ENCODE results near the gene PGM5.

The PGM5 gene

DNA sequence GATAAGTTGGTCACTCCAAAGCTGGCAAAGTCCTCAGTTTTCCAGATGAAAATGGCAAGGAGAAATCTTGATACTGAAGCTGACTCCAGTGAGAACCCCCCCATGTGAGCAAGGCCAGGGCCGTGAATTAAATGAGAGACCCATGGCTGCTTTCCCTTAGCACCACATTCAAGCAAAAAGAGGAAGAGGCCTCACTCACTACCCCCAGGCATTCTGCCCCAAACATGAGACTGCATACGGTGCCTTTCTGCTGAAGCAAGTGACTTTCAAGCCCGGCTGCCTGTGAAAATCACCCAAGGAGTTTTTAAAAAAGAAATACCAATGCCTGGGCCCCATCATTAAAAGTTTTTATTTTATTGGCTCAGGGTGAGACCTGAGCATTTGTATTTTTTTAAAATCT, 117.4 kb downstream of the PGM5 start:
- POLR2A ChIA-PET (ENCODE audit: low non-redundant PET) = no interaction called here
- no peak overlapping the region for H3K27ac ChIP-seq
- CTCF ChIA-PET = interaction anchor here (1.1 kb wide), 1 partner anchor 56 kb away, joined by 4 read pairs; no protein-coding TSS in a partner anchor
- TF ChIP-seq, protein P1, sequence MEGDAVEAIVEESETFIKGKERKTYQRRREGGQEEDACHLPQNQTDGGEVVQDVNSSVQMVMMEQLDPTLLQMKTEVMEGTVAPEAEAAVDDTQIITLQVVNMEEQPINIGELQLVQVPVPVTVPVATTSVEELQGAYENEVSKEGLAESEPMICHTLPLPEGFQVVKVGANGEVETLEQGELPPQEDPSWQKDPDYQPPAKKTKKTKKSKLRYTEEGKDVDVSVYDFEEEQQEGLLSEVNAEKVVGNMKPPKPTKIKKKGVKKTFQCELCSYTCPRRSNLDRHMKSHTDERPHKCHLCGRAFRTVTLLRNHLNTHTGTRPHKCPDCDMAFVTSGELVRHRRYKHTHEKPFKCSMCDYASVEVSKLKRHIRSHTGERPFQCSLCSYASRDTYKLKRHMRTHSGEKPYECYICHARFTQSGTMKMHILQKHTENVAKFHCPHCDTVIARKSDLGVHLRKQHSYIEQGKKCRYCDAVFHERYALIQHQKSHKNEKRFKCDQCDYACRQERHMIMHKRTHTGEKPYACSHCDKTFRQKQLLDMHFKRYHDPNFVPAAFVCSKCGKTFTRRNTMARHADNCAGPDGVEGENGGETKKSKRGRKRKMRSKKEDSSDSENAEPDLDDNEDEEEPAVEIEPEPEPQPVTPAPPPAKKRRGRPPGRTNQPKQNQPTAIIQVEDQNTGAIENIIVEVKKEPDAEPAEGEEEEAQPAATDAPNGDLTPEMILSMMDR (conservative IDR thresholded peaks at IDR 0.05; ENCODE audit: low read depth) = no peak
- DNase-seq (ENCODE audit: low spot score) = no peak

DNA sequence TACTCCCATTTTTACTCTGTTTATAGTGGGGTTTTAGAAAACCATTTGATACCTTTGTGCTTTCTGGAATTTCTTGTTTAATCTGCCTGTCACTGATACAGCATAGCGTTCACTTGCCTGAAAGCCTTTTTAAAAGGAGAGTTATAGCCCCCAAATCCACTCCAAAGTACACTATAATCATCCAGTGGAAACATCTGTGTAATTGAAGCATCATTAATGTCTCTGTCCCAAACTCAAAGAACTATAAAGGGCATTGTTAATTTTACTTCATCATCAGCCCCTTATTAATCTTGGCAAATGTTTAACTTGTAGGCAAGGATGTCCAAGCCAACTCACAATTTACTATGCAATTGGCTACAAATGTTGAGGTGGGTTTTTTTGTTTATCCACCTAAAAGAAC, 120.0 kb downstream of the PGM5 start:
- no peak overlapping the region for H3K27ac ChIP-seq
- CTCF ChIA-PET = no interaction called here
- TF ChIP-seq, protein P1 (conservative IDR thresholded peaks at IDR 0.05; ENCODE audit: low read depth) = no peak
- POLR2A ChIA-PET (ENCODE audit: low non-redundant PET) = no interaction called here
- no peak for DNase-seq (ENCODE audit: low spot score)

DNA sequence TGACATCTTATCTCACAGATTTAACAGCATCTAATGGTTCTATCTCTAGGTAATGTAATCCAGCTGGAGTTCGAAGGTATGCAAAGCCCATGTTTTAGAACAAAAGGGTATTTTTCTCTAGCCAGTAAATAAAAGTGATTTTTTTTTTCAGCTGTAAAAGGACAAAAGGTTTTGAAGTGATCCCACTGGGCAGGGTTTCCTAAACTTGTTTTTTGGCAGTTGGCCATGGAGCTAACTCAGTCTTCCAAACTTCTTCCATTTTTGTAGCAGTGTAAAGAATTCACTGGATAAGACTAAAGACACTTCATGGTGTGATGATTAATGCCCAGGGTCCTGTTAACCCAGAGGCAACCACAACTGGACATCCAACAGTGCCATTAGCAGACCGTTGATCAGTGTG, 120.4 kb downstream of the PGM5 start:
- ChIA-PET POLR2A (ENCODE audit: low non-redundant PET) (no interaction called here), CTCF (no interaction called here)
- DNase-seq (ENCODE audit: low spot score) = no peak
- H3K27ac ChIP-seq = no peak overlapping the region
- TF ChIP-seq, protein P1 (conservative IDR thresholded peaks at IDR 0.05; ENCODE audit: low read depth) = no peak

DNA sequence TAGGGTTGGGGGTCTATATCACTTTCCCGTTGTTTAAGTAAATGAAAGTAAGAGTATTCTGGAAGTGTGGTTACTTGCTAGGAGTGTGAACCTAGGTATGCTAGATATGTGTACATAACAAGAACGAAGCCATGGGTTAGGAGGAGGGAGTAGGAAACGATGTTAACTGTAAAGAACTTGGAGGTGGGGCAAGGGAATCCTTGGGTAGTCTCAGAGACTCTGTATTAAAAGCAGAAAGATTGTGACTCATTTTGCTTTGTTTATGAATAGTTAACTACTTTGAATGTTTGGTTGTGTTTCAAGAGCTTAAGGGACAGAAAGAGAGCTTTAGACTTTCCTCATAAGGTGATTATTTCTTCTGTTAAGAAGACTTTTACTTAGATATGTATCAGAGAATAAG, 124.4 kb downstream of the PGM5 start:
- POLR2A ChIA-PET (ENCODE audit: low non-redundant PET) = no interaction called here
- H3K27ac ChIP-seq = no peak overlapping the region
- CTCF ChIA-PET = interaction anchor here (0.7 kb wide), 1 partner anchor 519 kb away, joined by 3 read pairs; no protein-coding TSS in a partner anchor
- no peak for DNase-seq (ENCODE audit: low spot score)
- TF ChIP-seq, protein P1 (conservative IDR thresholded peaks at IDR 0.05; ENCODE audit: low read depth) = no peak

DNA sequence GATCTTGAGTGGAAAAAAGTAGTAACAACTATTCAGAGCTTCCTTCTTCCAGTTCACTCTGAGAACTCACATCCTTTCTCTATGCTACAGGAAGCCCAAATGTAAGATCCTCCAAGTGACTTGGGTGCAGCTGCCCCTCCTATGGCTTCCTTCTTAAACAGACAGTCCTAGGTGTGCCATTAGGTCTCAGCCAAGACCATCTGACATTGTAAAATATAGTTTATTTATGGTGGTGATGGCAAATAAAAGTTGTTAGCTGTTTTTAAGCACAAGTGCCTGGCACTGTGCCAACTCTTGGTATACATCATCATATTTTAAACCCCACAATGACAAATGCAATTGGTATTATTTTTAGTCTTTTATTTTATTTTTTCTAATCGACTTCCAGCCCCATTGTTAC, 126.1 kb downstream of the PGM5 start:
- ChIA-PET CTCF (interaction anchor here (0.7 kb wide), 1 partner anchor 358 kb away, joined by 5 read pairs; no protein-coding TSS in a partner anchor), POLR2A (ENCODE audit: low non-redundant PET) (no interaction called here)
- no peak overlapping the region for H3K27ac ChIP-seq
- TF ChIP-seq, protein P1 (conservative IDR thresholded peaks at IDR 0.05; ENCODE audit: low read depth) = no peak
- no peak for DNase-seq (ENCODE audit: low spot score)

DNA sequence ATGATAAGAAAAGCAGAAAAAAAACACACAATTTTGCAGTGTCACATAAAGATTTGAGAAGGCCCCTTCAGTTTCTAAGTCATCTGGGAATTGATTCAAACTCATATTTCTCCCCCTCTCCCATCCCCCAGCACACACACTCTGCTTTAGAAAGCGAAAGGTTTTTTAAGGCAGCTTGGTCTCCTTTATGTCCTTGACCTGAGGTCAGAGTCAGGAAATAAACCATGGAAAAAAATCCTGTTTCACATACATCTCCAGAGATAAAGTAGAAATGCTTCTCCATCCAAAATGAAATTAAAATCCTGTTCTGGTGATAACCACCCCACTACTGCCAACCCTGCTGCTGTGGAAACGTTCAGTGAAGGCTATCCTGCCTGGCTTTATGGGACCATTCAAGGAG, 131.7 kb downstream of the PGM5 start:
- TF ChIP-seq, protein P1 (conservative IDR thresholded peaks at IDR 0.05; ENCODE audit: low read depth) = no peak
- H3K27ac ChIP-seq = no peak overlapping the region
- DNase-seq (ENCODE audit: low spot score) = no peak
- ChIA-PET POLR2A (ENCODE audit: low non-redundant PET) (no interaction called here), CTCF (no interaction called here)

DNA sequence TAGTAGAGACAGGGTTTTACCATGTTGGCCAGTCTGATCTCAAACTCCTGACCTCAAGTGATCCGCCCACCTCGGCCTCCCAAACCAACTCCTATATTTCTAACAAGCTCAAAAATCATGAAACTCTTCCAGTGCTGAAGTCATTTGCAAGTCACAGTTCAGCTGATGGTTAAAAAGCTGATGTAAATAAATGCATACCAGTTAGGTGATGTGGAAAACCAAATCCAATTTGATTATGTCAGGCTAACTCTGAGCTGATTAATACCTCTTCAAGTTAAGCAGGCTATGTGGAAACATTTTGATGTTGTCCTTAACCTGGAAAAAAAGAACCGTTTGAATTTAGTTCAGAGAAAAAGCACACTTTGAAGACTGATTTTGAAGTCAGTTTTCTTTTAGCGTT, 133.2 kb downstream of the PGM5 start:
- ChIA-PET CTCF (interaction anchor here (0.7 kb wide), 1 partner anchor 756 kb away, joined by 4 read pairs; no protein-coding TSS in a partner anchor), POLR2A (ENCODE audit: low non-redundant PET) (interaction anchor here (0.7 kb wide), 1 partner anchor 87 kb away, joined by 5 read pairs; no protein-coding TSS in a partner anchor)
- TF ChIP-seq, protein P1 (conservative IDR thresholded peaks at IDR 0.05; ENCODE audit: low read depth) = no peak
- no peak for DNase-seq (ENCODE audit: low spot score)
- no peak overlapping the region for H3K27ac ChIP-seq
